CD4-positive, alpha-beta T cell treated with Interleukin-4 for 1 hour (primary cell): ENCODE data around the gene NXN.
"Not testable (repeated sequence)": the region's sequence is repeated elsewhere in the genome, so short reads cannot be mapped to it uniquely, and the experiment has no call there.

Source experiments
- DNase-seq, 2 donors: peaks; one replicate each; pipeline ENCODE4 v3.0.0-alpha.2; 2020 to 2022

Gene NXN

DNA sequence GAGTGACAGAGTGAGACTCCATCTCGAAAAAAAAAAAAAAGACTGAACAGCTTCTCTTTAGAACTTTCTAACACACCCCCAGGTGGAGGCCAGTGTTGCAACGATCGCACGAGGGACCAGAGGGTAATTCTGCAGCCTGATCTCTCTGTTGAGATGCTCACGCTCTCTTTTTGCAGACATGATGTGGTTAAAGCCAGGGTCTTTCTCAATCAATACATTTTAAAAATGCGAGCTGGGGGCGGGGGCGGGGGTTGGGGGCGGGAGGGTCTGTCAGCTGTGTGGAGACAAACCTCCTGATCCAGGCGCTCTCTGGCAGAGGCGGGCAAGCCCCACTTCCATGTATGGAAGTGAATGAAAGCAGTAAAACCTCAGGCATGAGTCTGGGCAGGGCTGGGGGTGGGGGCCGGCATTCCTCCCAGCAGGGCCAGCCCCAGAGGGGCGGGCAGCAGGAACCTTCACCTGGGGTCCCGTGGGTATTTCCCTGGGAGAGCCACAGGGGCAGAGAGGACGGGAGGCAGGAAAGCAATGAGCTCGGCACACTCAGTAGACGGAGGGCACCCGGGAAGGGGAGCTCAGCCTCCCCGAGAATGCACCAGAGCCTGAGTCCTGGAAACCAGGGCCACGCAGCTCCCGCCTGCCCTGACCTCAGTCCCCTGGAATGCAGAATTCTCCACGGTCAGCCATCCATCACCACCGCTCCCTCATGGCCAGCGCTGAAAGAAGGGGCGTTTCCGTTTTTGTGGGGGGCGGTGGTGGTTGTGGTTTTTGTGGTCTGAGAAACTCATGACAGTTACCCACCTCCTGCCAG is 28.0 kb downstream of the NXN start:
- no peak for DNase-seq

DNA sequence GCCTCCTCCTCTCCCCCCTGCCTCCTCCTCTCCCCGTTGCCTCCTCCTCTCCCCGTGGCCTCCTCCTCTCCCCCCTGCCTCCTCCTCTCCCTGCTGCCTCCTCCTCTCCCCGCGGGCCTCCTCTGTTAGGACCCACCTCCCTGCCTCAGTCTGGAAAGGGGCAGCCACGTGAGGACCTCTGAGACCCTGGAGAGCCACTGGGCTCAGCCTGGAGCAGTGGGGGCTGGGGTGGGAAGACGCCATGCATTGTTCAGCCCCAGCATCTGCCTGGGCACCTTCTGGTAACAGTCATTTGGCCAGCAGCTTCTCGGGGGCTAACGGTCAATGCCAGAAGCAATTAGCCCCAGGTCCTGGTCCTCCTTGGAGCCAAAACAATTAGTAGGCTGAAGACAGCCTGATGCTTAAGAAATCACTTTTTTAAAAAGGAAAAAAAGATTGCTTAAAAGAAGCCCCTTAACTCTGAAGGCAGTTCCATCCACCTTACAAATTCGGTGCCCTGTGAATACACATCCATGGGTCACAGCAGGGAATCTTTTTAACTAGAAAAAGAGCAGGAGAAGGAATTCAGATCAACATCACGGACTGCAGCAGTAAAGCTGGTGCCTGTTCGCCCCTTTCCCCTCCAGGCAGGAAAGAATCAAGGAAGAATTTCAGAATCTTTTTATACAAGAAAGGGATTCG is 29.8 kb downstream of the NXN start:
- DNase-seq, result no peak

DNA sequence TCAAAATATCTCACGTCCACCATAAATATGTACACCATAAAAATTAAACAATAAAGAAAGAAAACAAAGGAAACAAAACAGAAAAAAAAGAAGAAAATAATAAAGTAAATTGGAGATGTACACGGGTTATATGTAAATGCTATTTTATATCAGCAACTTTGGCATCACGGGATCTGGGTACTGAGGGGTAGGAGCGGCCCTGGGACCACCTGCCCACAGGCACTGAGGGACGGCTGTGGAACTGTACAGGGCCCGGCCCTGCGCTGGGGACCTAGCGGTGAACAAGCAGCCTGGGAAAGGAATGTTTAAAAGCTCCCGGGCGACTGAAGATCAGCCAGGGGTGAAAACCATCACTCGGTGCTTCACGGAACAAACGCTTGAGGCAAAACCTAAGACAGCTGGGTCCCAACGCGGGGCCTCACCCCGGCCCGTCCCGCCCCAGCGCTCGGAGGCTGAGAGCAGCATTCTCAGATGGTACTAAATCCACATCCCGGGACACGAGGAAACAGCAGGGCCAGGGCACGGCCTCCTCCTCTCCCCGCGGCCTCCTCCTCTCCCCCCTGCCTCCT is 31.2 kb downstream of the NXN start:
- DNase-seq, result no peak

DNA sequence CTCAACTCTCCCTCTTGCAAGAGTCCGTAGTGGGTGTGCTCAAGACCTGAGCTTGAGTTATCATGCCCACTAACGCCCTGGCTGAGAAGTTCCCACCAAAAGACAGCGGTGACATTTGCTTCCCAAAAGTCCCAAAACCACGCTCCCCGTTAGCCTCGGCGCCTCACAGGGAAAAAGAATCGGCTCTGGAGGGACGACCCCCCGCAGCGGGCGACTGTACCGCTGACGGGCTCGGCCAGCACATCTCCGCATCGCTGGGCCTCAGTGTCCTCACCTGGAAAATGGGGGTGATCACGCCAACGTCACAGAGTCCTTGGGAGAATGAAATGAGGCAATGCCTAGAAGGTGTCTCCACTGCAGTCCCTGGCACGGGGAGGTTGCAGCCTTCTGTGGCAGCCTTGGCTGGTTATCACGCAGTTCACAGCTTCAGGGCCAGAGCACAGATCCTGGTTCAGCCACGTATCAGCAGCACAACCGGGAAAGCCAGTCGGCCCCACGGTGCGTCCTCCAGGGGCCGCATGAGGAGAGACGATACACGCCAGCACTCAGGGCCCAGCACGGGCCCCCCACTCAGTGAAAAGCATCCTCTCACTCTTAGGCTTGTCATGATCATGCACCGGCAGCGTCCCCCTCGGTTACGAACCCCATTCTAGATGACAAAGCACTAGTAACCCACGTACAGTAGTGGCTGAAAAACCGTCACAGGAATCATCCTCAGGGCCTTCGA is 32.9 kb downstream of the NXN start:
- DNase-seq, result no peak

DNA sequence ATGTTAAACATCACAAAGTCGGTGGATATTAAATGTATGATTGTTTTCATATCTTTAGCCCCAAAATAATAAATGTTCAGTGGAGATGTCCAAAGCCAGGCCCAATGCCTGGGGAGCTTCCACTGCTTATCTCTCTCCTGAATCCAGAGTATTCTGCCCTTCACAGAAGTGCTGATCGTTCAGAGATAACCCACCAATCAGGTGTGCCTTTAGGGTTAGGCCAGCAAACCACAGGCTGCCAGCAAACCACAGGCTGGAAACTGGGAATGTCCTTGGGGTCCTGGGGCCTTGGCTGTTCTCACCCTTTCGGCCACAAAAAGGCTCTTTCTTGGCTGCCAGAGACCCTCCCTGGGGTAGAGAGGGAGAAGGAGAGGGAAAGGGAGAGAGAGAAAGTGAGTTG is 33.9 kb downstream of the NXN start:
- no peak for DNase-seq

DNA sequence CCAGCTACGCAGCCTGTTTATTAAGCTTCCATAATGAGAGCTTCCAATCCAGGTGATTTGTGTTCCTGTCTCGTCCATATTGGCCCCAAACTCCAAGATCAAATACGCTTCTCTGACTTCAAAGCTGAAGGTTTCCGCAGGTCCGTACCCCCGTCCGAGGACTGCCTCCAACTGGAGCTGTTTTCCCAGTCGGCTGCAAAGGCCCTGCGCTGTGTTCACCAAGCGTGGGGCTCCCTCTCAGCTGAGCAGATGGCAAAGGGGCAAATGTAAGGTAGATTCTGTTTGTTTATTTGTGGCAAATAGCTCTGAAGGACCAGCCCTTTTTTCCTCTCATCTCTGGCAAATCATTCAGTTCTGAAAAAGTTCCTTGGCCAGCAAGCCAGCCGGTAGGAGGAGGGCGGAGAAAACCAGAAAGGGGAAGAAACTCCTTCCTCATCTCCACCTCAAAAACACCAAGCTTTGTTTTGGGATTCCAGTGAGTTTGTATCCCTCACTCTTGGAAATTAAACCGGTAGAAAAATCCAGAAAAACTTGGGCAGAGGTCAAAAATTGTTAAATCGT is 35.2 kb downstream of the NXN start:
- DNase-seq, result no peak

DNA sequence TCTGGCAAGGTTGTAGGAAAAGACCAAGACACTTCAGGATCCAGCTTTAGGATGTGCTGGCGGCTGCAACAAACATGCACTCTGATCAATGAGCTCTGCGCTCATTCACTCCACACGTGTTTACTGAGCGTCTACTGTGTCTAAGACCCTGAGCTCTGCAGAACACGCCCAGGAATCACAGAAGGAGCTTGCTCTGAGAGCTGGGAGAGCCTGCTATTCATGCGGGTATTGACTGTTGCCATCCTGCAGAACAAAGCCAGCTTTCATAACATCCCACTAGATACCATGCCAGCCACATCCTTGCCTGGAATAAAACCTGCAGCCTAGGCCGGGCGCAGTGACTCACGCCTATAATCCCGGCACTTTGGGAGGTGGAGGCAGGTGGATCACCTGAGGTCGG is 44.1 kb downstream of the NXN start:
- DNase-seq, result no peak

DNA sequence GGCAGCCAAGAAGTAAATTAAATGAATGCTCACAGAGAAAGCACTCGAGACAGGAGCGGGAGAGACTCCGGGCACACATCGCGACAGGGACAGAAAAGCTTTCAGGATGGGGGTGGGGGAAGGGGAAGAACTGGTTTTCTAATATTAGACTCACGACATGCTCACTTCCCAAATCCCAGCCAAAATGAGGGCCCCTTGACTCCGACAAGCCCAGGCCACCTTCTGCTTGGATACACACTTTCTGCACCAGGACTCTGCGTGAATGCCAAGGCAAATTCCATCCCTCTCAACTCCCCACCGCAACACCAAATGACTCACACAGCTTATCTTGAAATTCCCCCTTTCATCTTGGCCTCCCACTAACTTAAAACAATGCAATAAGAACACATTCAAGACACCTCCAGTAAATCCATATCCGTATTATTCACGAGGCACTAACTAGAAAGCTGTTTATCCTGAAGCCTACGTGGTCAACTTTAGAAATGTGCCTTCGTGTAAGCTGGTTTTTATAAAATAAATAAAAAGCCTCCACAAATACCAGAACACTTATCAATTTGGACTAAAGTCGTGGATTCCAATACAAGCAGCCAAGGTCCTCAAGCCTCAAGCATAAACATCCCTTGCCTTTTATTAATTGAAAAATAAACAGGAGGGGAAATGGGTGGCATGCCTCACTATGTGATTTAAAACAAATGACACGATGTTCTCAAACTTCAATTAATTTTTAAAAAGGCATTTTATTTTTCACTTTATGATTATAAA is 46.1 kb downstream of the NXN start:
- DNase-seq, result no peak

DNA sequence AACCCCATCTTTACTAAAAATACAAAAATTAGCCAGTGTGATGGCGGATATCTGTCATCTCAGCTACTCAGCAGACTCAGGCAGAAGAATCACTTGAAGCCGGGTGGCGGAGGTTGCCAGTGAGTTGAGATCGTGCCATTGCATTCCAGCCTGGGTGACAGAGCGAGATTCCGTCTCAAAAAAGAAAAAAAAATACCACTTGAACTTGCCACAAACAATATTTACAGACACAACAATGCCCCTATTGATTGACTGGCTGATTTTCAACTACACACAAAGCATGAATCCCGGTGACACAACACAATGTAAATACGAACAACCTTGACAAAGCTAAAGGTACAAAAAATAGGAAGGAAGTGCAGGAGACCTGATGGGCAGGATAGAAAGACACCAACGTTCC is 49.3 kb downstream of the NXN start:
- DNase-seq, result no peak

DNA sequence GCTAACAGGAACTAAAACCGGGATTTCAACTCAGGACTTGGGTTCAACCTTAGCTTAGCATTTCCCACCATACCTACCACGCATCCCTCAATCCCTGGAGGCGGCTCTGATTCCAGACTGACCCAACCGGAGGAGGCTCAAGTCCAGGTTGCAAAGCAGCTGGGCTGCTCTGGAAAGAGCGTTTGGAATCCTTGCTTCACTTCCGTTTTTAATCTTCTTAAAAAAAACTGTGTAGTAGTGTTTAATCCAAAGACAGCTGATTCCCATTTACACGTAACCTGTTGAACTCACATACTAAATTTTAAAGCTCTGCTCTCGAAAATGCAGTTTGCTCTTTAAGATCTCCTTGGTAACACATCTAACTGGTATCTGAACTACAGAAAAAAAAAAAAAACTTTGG is 50.0 kb downstream of the NXN start:
- no peak for DNase-seq

DNA sequence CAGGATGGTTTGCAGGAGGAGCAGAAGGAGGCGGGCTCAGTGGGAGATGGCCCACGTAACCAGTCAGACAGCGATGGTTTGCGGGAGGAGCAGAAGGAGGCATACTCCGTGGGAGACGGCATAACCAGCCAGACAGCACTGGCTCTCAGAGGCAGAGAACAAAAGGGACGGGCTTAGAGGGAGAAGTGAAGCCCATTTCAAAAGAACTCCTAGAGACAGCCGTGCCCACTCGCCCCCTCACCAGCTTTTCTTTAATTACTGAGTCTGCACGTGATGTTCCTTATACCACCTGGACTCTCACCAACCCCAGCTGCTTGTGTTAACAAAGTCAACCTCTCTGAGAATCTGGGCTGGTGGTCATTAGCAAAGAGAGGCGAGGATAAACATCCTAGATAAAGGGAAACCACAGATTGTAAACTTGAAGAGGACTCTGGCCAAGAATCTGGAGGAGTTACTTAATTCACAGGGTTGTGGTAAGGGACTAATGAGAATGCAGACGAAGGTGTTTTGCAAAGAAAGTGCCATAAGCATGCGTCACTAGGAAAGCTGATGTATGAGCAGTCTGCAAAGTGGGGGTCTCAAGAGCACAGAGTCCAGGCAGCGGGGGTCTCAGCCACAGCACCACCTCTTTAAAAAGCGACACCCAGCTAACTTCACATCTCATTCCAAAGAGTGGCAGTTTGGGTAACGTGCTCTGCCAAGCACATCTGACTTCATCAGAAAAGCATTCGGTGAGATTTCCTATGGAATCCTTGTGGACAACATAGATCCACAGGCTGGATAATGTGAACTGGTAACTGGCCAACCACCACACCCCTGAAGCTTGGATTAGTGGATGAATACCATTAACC is 51.7 kb downstream of the NXN start:
- no peak for DNase-seq

DNA sequence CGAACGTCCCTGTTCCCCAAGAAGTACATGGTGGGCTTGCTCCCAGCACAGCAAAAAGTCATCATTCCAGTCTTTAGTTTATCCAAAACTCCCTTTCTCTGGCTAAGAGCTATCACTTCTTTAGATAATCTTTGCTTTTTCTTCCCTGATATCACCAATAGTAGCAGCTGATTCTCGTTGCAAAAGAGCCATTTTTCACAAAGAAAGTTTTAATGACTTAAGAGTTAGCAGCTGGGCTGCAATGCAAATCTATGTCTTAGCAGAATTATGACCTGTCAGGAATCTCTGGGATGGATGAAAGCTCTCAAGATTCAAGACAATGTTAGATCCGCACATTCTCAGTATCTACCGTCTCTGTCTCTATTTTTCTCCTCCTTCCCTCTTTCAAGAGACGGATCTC is 53.8 kb downstream of the NXN start:
- no peak for DNase-seq

DNA sequence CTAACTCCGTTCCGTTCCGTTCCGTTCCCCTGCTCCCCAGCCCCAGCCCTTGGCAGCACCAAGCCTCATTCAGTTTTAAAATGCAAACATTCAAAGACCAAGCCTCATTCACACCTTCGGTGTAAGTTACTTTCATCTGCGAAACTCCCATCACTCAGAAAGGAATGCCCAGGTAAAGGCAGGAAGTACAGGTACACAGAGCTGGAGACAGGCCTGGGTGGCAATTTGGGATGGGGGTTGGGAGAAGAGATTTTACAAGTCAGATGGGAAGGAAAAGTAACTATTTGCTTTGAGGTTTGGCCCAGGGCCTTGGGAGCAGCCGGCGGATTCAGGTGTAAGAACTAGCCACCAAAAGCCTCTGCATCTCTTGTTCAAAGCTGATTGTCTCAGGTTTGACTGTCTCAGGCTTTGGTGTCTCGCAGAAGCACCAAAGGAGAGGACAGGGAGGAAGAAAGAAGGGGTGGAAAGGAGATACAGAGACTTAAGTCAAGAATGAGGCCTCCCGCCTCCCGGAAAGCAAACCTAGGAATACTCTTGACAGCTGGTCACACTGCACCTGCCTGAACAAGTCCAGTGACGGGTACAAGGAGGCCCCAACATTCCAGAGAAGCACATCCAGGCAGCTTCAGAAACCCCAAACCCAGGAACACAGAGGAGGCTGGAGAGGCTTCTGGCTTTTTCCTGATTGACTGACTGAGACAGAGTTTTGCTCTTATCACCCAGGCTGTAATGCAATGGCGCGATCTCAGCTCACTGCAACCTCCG is 54.7 kb downstream of the NXN start:
- no peak for DNase-seq

DNA sequence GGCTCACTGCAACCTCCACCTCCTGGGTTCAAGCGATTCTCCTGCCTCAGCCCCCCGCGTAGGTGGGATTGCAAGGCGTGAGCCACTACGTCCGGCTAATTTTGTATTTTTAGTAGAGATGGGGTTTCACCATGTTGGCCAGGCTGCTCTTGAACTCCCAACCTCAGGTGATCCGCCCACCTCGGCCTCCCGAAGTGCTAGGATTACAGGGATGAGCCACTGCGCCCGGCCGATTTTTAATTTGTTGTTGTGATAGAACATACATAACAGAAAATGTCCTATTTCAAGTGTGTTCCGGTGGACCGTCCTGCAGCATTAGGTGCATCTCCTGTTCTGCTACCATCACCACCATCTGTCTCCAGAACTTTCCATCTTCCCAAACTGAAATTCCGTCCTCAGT is 55.3 kb downstream of the NXN start:
- DNase-seq, result not testable (repeated sequence)

DNA sequence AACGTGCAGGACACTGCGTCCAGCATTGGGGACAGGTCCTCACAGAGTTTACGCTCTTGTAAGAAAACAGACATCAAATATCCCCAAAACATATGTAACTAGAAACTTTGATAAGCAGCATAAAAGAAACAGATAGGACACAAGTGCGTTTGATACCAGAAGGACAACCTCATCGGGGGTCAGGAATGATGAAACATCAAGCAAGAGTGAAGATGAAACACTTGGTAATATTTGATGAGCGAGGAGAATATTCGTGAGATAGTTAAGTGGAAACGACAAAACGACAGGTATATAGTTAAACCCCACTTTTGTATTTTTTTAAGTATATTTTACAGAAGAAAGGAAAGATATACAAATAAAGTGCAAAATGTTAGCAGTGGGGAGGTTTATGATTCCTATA is 55.9 kb downstream of the NXN start:
- no peak for DNase-seq

DNA sequence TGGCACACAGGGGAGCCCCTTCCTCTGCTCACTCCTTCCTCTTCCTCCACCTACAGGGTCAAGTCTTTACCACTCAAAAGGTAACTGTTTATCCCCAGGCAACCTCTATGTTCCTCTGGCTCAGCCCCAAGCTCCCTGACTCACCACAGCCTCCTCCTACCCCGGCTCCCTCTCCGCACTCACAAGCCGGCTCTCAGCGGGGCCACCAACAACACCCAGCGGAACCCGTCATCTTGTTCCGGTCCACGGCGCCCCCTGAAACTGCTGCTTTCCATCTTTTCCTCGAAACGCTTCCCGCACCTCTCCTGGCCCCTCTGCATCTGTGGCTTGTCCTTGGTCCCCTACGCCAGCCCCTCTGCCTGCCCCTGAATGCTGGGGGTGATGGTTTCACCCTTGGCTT is 58.4 kb downstream of the NXN start:
- DNase-seq, result no peak

DNA sequence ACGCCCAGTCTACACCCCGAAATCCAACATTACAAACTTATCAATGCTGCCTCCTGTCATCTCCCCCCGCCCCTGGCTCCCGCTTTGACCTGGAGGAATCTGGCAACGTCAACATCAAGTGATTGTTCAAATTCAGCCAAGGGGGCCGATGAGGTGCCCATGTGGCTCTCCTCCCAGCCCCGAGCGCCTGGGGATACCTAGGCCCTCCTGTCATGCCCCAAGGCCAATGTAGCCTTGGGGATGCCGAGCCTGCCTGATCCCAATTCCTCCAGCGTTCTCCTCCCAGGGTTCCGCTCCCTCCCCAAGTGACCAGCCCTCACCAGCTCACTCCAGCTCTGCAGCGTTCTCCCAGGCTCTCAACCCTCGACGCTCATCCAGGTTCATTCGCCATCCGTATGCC is 59.4 kb downstream of the NXN start:
- no peak for DNase-seq

DNA sequence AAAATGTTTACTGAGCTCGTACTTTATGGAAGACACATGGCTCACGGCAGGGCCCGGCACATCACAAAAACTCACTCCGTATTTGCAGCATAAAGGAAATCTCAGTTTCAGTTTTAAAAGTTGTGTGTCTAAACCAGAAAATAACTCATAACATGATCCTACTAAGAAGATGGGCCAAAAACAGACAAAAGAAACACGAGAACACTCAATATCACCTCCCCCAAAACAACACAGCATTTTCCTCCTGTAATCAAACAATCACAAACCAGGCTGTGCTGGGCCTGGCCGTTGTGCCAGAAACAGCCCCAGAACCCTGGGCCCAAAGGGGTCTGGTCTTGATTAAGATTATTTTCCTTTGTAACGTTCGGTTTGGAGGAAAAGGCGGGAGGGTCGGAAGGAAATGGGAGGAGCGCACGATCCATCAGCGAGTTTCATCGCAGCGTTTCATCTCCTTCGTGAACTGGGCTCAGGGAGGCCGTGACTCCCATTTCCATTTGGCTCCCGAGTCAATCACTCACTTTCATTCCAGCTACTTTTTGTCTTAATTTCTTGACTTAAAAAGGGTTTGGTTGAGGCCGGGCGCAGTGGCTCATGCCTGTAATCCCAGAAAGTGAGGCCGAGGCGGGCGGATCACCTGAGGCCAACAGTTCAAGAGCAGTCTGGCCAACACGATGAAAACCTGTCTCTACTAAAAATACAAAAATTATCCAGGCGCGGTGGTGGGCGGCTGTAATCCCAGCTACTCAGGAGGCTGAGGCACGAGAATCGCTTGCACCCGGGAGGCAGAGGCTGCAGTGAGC is 61.4 kb downstream of the NXN start:
- no peak for DNase-seq

DNA sequence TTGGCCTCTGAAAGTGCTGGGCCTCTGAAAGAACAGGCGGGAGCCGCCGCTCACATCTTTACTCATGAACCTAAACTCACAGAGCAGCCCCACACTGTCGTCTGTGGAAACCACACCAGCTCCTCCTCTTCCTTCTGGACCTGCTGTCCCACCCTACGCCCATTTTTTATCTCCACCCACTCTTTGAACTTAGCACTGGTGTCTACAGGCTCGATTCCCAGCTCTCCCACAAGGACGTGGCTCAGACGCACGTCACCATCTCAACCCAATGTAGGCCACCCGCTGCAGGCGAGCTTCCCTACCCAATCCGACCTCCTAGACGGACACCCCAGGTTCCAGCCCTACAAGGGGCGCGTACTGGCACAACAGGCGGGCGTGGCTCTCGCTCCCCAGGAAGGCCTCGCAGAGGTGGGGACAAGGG is 62.2 kb downstream of the NXN start:
- DNase-seq, result no peak

DNA sequence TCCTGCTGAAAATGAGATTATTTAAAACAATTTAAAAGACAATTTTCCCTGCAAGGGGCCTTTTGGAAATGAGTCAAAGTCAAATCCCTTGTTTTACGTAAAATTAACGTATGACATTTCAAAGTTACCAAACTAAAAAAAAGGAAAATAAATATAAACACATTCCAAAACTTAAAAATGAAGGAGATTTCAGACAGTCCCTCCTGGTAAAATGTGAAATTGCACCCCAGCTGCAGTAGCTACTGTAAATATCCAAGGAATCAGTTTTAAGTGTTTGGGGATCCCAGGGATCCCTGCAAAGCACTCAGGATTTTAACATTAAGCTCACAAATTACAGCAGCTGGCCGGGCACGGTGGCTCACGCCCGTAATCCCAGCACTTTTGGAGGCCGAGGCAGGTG is 63.3 kb downstream of the NXN start:
- no peak for DNase-seq
